ENCODE measurements around the gene ZNF580. TPM values are rescaled to one million over a fixed set of nuclear protein-coding genes. Genes with fewer than 3 reads are reported as not detected.

ZNF580 gene
- total RNA-seq, 2 experiments from 2014 or later, result 24.4 to 50.0 TPM

DNA sequence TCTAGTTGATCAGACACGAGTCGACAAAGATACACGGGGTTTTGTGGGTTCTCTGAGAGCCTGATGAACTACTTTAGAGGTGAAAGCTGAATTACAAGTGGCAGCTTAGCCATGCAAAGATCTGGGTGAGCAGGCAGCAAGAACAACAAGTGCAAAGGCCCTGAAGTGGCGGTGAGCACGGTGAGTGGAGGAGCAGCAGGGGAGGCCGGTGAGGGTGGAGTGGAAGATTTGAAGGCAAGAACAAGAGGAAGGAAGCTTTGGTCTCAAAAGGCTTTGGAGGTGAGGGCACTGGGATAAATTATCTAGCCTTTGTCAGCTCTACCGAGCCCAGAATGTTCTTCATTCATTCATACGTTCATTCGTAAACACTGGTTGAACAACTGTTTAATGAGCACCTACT lies 34.0 kb upstream of the ZNF580 start:
- Histone ChIP-seq H3K4me3 (ENCODE audit: low read depth, low read length, poor library complexity, severe bottlenecking) (peak overlapping the region; percentile 95), H4K20me1 (ENCODE audit: insufficient read depth, low read length) (no peaks in the 10 kb centered on the region), H3K4me2 (ENCODE audit: low read length) (peak overlapping the region; percentile 99), H3K4me1 (ENCODE audit: insufficient read depth, low read length, poor library complexity, severe bottlenecking) (peaks cover 25% of the 10 kb centered on the region), H3K9me2 (ENCODE audit: insufficient read depth, low read length) (no peaks in the 10 kb centered on the region), H3K36me3 (ENCODE audit: insufficient read depth, low read length) (peaks cover 33% of the 10 kb centered on the region), H3K9me3 (ENCODE audit: low read length) (no peaks in the 10 kb centered on the region), H2AFZ (ENCODE audit: low read length) (no peak overlapping the region), H3K79me2 (ENCODE audit: insufficient read depth, low read depth, low read length) (peaks cover 20% of the 10 kb centered on the region), H3K27ac (ENCODE audit: low read depth, low read length, poor library complexity, severe bottlenecking) (peak overlapping the region; percentile 97)
- no TSS peak for BruUV-seq (replicated peaks)
- intact Hi-C loops (cut with micrococcal nuclease; ENCODE audit: unreplicated experiment), result loop anchor here (1.0 kb wide), 1 partner anchor 91 kb away; no protein-coding TSS in a partner anchor
- no peak for DNase-seq (ENCODE audit: low spot score)
- POLR2A ChIA-PET, result interaction anchor here (0.8 kb wide), 2 partner anchors 18 to 539 kb away, joined by 3 to 4 read pairs; partner anchors contain the start of gene ZNF784
- TF ChIP-seq, protein P1, sequence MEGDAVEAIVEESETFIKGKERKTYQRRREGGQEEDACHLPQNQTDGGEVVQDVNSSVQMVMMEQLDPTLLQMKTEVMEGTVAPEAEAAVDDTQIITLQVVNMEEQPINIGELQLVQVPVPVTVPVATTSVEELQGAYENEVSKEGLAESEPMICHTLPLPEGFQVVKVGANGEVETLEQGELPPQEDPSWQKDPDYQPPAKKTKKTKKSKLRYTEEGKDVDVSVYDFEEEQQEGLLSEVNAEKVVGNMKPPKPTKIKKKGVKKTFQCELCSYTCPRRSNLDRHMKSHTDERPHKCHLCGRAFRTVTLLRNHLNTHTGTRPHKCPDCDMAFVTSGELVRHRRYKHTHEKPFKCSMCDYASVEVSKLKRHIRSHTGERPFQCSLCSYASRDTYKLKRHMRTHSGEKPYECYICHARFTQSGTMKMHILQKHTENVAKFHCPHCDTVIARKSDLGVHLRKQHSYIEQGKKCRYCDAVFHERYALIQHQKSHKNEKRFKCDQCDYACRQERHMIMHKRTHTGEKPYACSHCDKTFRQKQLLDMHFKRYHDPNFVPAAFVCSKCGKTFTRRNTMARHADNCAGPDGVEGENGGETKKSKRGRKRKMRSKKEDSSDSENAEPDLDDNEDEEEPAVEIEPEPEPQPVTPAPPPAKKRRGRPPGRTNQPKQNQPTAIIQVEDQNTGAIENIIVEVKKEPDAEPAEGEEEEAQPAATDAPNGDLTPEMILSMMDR (conservative IDR thresholded peaks at IDR 0.05; ENCODE audit: low read length), result no peak
- no peak for TF ChIP-seq EZH2phosphoT487 (IDR thresholded peaks at IDR 0.05; ENCODE audit: borderline replicate concordance, low read depth, low read length)
- CTCF ChIA-PET (ENCODE audit: unreplicated experiment), result interaction anchor here (1.0 kb wide), 1 partner anchor 19 kb away, joined by 3 read pairs; no protein-coding TSS in a partner anchor

DNA sequence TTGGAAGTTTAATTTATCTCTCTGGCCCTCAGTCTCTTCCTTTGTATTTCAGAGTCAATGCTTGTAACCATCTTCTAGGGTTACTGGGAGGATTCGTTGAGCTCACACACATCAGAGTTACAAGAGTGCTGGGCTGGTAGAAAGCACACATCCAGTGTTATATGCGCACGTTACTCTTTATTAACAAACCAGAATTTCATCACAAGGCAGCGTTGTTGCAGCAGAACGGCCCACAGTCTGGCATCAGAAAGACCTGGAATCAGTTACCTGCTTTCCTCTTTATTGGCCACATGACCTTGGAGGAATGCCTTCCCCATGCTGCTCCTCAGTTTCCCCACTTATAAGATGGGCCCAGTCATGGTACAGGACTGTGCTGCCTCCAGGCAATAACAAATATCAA lies 31.5 kb upstream of the ZNF580 start:
- H3K79me2 ChIP-seq (ENCODE audit: insufficient read depth, low read depth, low read length), result peaks cover 20% of the 10 kb centered on the region
- no peak overlapping the region for H3K4me3 ChIP-seq (ENCODE audit: low read depth, low read length, poor library complexity, severe bottlenecking)
- intact Hi-C loops (cut with micrococcal nuclease; ENCODE audit: unreplicated experiment), result no loop called here
- no peak for DNase-seq (ENCODE audit: low spot score)
- BruUV-seq (replicated peaks), result no TSS peak
- TF ChIP-seq EZH2phosphoT487 (IDR thresholded peaks at IDR 0.05; ENCODE audit: borderline replicate concordance, low read depth, low read length), result no peak
- TF ChIP-seq, protein P1 (conservative IDR thresholded peaks at IDR 0.05; ENCODE audit: low read length), result no peak
- H3K27ac ChIP-seq (ENCODE audit: low read depth, low read length, poor library complexity, severe bottlenecking), result no peak overlapping the region
- H3K9me2 ChIP-seq (ENCODE audit: insufficient read depth, low read length), result no peaks in the 10 kb centered on the region
- POLR2A ChIA-PET, result interaction anchor here (0.6 kb wide), 1 partner anchor 505 kb away, joined by 4 read pairs; no protein-coding TSS in a partner anchor
- no peak overlapping the region for H3K4me2 ChIP-seq (ENCODE audit: low read length)
- no peaks in the 10 kb centered on the region for H3K9me3 ChIP-seq (ENCODE audit: low read length)
- CTCF ChIA-PET (ENCODE audit: unreplicated experiment), result no interaction called here
- no peaks in the 10 kb centered on the region for H4K20me1 ChIP-seq (ENCODE audit: insufficient read depth, low read length)
- peaks cover 14% of the 10 kb centered on the region for H3K4me1 ChIP-seq (ENCODE audit: insufficient read depth, low read length, poor library complexity, severe bottlenecking)
- no peak overlapping the region for H2AFZ ChIP-seq (ENCODE audit: low read length)
- peaks cover 33% of the 10 kb centered on the region for H3K36me3 ChIP-seq (ENCODE audit: insufficient read depth, low read length)

DNA sequence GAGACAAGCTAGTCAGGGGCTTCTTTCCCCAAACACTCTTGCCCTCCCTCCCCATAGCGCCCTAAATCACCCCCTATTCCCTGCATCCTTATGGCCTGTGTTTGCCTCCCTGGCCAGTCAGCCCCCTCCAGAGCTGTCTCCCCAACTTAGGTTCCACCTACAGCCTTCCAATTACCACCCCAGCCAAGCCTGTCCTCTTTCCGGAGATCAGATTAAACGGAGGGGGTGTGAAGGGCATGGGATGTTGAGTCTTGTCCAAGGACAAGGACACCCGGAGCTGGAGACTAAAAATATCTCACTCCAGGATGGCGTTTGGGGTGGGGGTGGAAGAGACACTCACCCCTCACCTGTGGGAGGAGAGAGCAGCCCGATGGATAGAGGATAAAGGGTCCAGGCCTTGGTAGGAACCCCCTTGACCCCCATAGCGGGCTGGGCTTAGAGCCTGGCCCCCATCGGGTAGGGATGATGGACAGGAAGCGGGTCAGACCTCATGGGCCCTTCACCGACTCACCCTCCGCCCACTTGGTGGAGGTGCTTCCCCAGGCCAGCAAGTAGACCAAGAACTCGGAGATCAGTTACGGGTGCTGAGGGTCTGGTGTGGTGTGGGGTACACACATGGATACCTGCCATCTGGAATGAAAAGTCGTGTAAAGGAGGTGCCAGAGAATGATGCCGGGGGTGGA lies 29.4 kb upstream of the ZNF580 start:
- Histone ChIP-seq H4K20me1 (ENCODE audit: insufficient read depth, low read length) (no peaks in the 10 kb centered on the region), H3K27ac (ENCODE audit: low read depth, low read length, poor library complexity, severe bottlenecking) (no peak overlapping the region), H3K9me3 (ENCODE audit: low read length) (no peaks in the 10 kb centered on the region), H2AFZ (ENCODE audit: low read length) (no peak overlapping the region), H3K36me3 (ENCODE audit: insufficient read depth, low read length) (peaks cover 49% of the 10 kb centered on the region), H3K4me1 (ENCODE audit: insufficient read depth, low read length, poor library complexity, severe bottlenecking) (peaks cover 7% of the 10 kb centered on the region), H3K9me2 (ENCODE audit: insufficient read depth, low read length) (no peaks in the 10 kb centered on the region), H3K79me2 (ENCODE audit: insufficient read depth, low read depth, low read length) (peaks cover 19% of the 10 kb centered on the region), H3K4me2 (ENCODE audit: low read length) (no peak overlapping the region), H3K4me3 (ENCODE audit: low read depth, low read length, poor library complexity, severe bottlenecking) (no peak overlapping the region)
- DNase-seq (ENCODE audit: low spot score), result no peak
- CTCF ChIA-PET (ENCODE audit: unreplicated experiment), result interaction anchor here (0.5 kb wide), 1 partner anchor 272 kb away, joined by 3 read pairs; no protein-coding TSS in a partner anchor
- intact Hi-C loops (cut with micrococcal nuclease; ENCODE audit: unreplicated experiment), result no loop called here
- POLR2A ChIA-PET, result no interaction called here
- TF ChIP-seq, protein P1 (conservative IDR thresholded peaks at IDR 0.05; ENCODE audit: low read length), result no peak
- TF ChIP-seq EZH2phosphoT487 (IDR thresholded peaks at IDR 0.05; ENCODE audit: borderline replicate concordance, low read depth, low read length), result no peak
- BruUV-seq (replicated peaks), result no TSS peak

All from OCI-LY7 (cell line).